ENCODE measurements around the gene APOBEC3G.

GRCh38 chr22:39090426-39091064 is 13.5 kb downstream of the APOBEC3G start:
- TF ChIP-seq CTCF (IDR thresholded peaks at IDR 0.05) (no peak), EZH2 (IDR thresholded peaks at IDR 0.05; ENCODE audit: borderline replicate concordance, insufficient read depth, low read depth, low read length, poor library complexity, severe bottlenecking) (no peak)
